Measurements from ENCODE around the gene CCDC74B.

DNA sequence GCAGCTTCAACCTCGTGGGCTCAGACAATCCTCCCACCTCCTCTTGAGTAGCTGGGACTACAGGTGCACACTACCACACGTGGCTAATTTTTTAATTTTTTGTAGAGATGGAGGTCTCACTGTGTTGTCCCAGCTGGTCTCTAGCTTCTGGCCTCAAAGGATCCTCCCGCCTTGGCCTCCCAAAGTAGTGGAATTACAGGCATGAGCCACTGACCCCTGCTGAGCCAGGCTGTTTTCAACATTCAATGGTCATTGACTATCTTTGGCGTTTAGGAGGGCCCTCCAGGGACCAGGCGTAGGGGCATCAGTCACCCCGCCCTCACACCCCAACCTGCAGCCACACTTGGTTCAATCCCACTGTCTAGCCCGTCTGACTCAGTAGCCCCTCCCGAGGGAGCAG lies 42.4 kb upstream of the CCDC74B start:
- no peak for TF ChIP-seq ZNF660 (tag by site-specific recombination; IDR thresholded peaks at IDR 0.05)
- TF ChIP-seq CTCF (tag by site-specific recombination; IDR thresholded peaks at IDR 0.05) = no peak
- TF ChIP-seq ZNF530 (tag by site-specific recombination; IDR thresholded peaks at IDR 0.05; ENCODE audit: low read depth) = no peak
- TF ChIP-seq ZNF37A (tag by site-specific recombination; IDR thresholded peaks at IDR 0.05) = no peak

Measured in HEK293 (cell line).